WTC11 (cell line): ENCODE measurements around the gene SPSB3.

Source experiments
- FOXP4 ChIP-seq: sonication (generic); formaldehyde crosslinking; IDR thresholded peaks from 2 replicates; pipeline ENCODE4 v1.8.0; 2022; ENCODE audit warnings: mild to moderate bottlenecking, missing genetic modification reagents
- STAT6 ChIP-seq: sonication (generic); formaldehyde crosslinking; conservative IDR thresholded peaks from 2 replicates; pipeline ENCODE4 v1.8.1; 2023; ENCODE audit warnings: mild to moderate bottlenecking, low read depth, missing genetic modification reagents, moderate library complexity
- TEAD4 ChIP-seq: sonication (generic); formaldehyde crosslinking; IDR thresholded peaks from 2 replicates; pipeline ENCODE4 v1.8.0; 2022; ENCODE audit warnings: mild to moderate bottlenecking, missing genetic modification reagents

- TF ChIP-seq STAT6 (CRISPR knock-in tag) (no peak), FOXP4 (CRISPR knock-in tag) (no peak), TEAD4 (no peak)
These were observed 4.6 kb upstream of the SPSB3 start for GRCh38 chr16:1787056-1787321.
